NCI-H1048 (cell line): ENCODE data around the gene ENTPD8.
"Not testable (repeated sequence)": the region's sequence is repeated elsewhere in the genome, so short reads cannot be mapped to it uniquely, and the experiment has no call there.

Source experiments
- DNase-seq: peaks from one replicate; lab custom pipeline; 2025; lab: John Stamatoyannopoulos, UW

The ENTPD8 gene

GRCh38 chr9:137476856-137477255 is 35.7 kb upstream of the ENTPD8 start:
- no peak for DNase-seq

GRCh38 chr9:137475666-137476065 is 34.5 kb upstream of the ENTPD8 start:
- no peak for DNase-seq

- DNase-seq = no peak
These were observed 33.1 kb upstream of the ENTPD8 start for GRCh38 chr9:137474271-137474670.

- DNase-seq = no peak
These were observed 29.6 kb upstream of the ENTPD8 start for GRCh38 chr9:137470785-137471184.

GRCh38 chr9:137467896-137468295 is 26.7 kb upstream of the ENTPD8 start:
- DNase-seq = no peak

GRCh38 chr9:137467161-137467581 is 26.0 kb upstream of the ENTPD8 start:
- DNase-seq = no peak

- DNase-seq = not testable (repeated sequence)
These were observed 25.4 kb upstream of the ENTPD8 start for GRCh38 chr9:137466389-137467085.

GRCh38 chr9:137465720-137466388 is 24.7 kb upstream of the ENTPD8 start:
- no peak for DNase-seq

GRCh38 chr9:137465000-137465719 is 24.0 kb upstream of the ENTPD8 start:
- no peak for DNase-seq

GRCh38 chr9:137464291-137464999 is 23.3 kb upstream of the ENTPD8 start:
- no peak for DNase-seq

GRCh38 chr9:137463931-137464290 is 22.8 kb upstream of the ENTPD8 start:
- DNase-seq = no peak

GRCh38 chr9:137462986-137463930 is 22.1 kb upstream of the ENTPD8 start:
- DNase-seq = no peak

- DNase-seq = no peak
These were observed 21.3 kb upstream of the ENTPD8 start for GRCh38 chr9:137462396-137462985.

GRCh38 chr9:137461663-137462395 is 20.7 kb upstream of the ENTPD8 start:
- no peak for DNase-seq

- DNase-seq = no peak
These were observed 20.1 kb upstream of the ENTPD8 start for GRCh38 chr9:137461316-137461662.

- DNase-seq = no peak
These were observed 19.5 kb upstream of the ENTPD8 start for GRCh38 chr9:137460363-137461315.

GRCh38 chr9:137459601-137460362 is 18.6 kb upstream of the ENTPD8 start:
- DNase-seq = no peak

- DNase-seq = peak; percentile 74
These were observed 18.0 kb upstream of the ENTPD8 start, which contains the start of gene NSMF for GRCh38 chr9:137459152-137459600. Gene NSMF (minus strand): TSS chr9:137459334. CDS start chr9:137459102, 232 bp downstream.
